Esophagus squamous epithelium (tissue), 4 donors: Measurements from ENCODE around the gene DDX54.

Source experiments
- CTCF ChIP-seq, 6 experiments: fragments of 450-650 bp in 4 of 6; fragments of 200-600 bp in 2 of 6; sonication (generic) in 2 of 6; IDR thresholded peaks; one replicate each; pipeline ENCODE4 v1.5.1; 2016 to 2019; ENCODE audit warnings: antibody characterized with exemption in 6 of 6, mild to moderate bottlenecking in 4 of 6, moderate library complexity in 4 of 6
- POLR2A ChIP-seq, 4 donors: fragments of 450-650 bp; IDR thresholded peaks; one replicate each; pipeline ENCODE4 v1.6.1; 2017; ENCODE audit warnings: antibody characterized with exemption in 4 of 4, mild to moderate bottlenecking in 4 of 4, moderate library complexity in 3 of 4

DNA sequence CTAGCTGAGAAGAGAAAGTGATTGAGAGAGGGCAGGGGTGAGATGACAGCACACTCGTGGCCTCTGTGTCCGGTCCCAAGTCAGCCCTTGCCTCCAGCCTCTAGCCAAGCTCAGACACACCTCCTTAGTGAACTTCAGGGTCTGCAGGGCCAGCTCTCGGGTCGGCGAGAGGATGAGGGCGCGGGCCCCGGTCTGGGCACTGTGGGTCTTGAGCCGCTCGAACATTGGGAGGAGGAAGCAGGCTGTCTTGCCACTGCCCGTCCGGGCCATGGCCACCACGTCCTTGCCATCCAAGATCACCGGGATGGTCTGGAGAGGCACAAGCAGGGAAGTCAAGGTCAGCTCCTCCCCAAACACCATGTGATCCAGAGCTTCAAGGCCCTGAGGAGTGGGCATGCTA is 6.3 kb downstream of the DDX54 start:
- TF ChIP-seq CTCF (IDR thresholded peaks at IDR 0.05) (no peak), POLR2A (IDR thresholded peaks at IDR 0.05) (no peak)
